IMR-90 (cell line): ENCODE results near the gene NPDC1. TPM values are rescaled to one million over a fixed set of nuclear protein-coding genes. Genes with fewer than 3 reads are reported as not detected.

Experiments used
- ATAC-seq: fragments of 200-7000 bp; cut with Tn5 transposase; 2 replicates; pipeline ENCODE4 v1.9.1; 2020; ENCODE audit warnings: low read depth, mild to moderate bottlenecking, moderate library complexity
- BruUV-seq: library from RNA; stranded (reverse); fragments of 400-500 nt; replicated peaks from 2 replicates; lab custom pipeline; 2021; lab: Mats Ljungman, UMichigan
- CTCF ChIA-PET: fragments of 300-600 bp; formaldehyde crosslinking; extraction: SDS; loops from one replicate; lab custom pipeline; 2021; ENCODE audit warnings: antibody characterized with exemption; lab: Yijun Ruan, JAX
- POLR2A ChIA-PET: fragments of 300-600 bp; sonication (Branson Sonifier 250); formaldehyde crosslinking; loops from one replicate; lab custom pipeline; 2022; ENCODE audit warnings: antibody characterized with exemption; ENCODE audit not compliant: unreplicated experiment; lab: Charles Lee
- DNase-seq: peaks from one replicate; pipeline ENCODE4 v3.0.0; 2013
- H2AFZ ChIP-seq: replicated peaks from 2 replicates; pipeline ENCODE3; 2013; ENCODE audit warnings: low read length, mild to moderate bottlenecking; ENCODE audit not compliant: poor library complexity
- H2AK5ac ChIP-seq: 2 replicates; pipeline ENCODE4 v1.6.1; 2013; ENCODE audit warnings: low read depth, low read length, inconsistent platforms
- H2AK9ac ChIP-seq: replicated peaks from 2 replicates; pipeline ENCODE3; 2013; ENCODE audit warnings: mild to moderate bottlenecking, low read depth, low read length, moderate library complexity; ENCODE audit not compliant: poor library complexity
- H2BK120ac ChIP-seq: 2 replicates; pipeline ENCODE4 v1.6.1; 2013; ENCODE audit warnings: low read depth, low read length, inconsistent platforms
- H2BK15ac ChIP-seq: 3 replicates; pipeline ENCODE4 v1.6.1; 2013; ENCODE audit warnings: low read depth, low read length, inconsistent platforms
- H2BK20ac ChIP-seq: 2 replicates; pipeline ENCODE4 v1.6.1; 2013; ENCODE audit warnings: low read depth, mild to moderate bottlenecking, inconsistent platforms, low read length, moderate library complexity
- H2BK5ac ChIP-seq: 2 replicates; pipeline ENCODE4 v1.6.1; 2013; ENCODE audit warnings: mild to moderate bottlenecking, low read depth, low read length, inconsistent platforms; ENCODE audit not compliant: poor library complexity, severe bottlenecking
- H3K14ac ChIP-seq: replicated peaks from 2 replicates; pipeline ENCODE4 v1.6.1; 2013; ENCODE audit warnings: low read depth, low read length, inconsistent platforms
- H3K18ac ChIP-seq: 2 replicates; pipeline ENCODE4 v1.6.1; 2013; ENCODE audit warnings: low read depth, low read length, control low read depth
- H3K23ac ChIP-seq: 2 replicates; pipeline ENCODE4 v1.6.1; 2013; ENCODE audit warnings: low read depth, low read length, inconsistent platforms
- H3K27ac ChIP-seq: 2 replicates; pipeline ENCODE4 v1.5.1; 2013; ENCODE audit warnings: mild to moderate bottlenecking, control low read depth, low read length; ENCODE audit not compliant: insufficient read depth
- H3K27me3 ChIP-seq: 2 replicates; pipeline ENCODE4 v1.6.1; 2013; ENCODE audit warnings: low read length; ENCODE audit not compliant: control insufficient read depth, insufficient read depth
- H3K36me3 ChIP-seq: 2 replicates; pipeline ENCODE4 v1.6.1; 2013; ENCODE audit warnings: low read length, mixed read lengths; ENCODE audit not compliant: control insufficient read depth, insufficient read depth
- H3K4ac ChIP-seq: 2 replicates; pipeline ENCODE4 v1.6.1; 2013; ENCODE audit warnings: low read depth, low read length, inconsistent platforms
- H3K4me1 ChIP-seq: 2 replicates; pipeline ENCODE4 v1.6.1; 2013; ENCODE audit warnings: low read length, mixed read lengths; ENCODE audit not compliant: control insufficient read depth, insufficient read depth
- H3K4me2 ChIP-seq: 2 replicates; pipeline ENCODE4 v1.6.1; 2013; ENCODE audit warnings: low read depth, mild to moderate bottlenecking, control low read depth, low read length, moderate library complexity
- H3K4me3 ChIP-seq: 2 replicates; pipeline ENCODE4 v1.5.1; 2013; ENCODE audit warnings: low read depth, mild to moderate bottlenecking, control low read depth, low read length, moderate library complexity; ENCODE audit not compliant: insufficient read depth
- H3K56ac ChIP-seq: 2 replicates; pipeline ENCODE4 v1.6.1; 2013; ENCODE audit warnings: low read length, inconsistent platforms; ENCODE audit not compliant: insufficient read depth; ENCODE audit errors: extremely low read depth
- H3K79me1 ChIP-seq, 2 experiments: 2 replicates each; pipeline ENCODE4 v1.6.1; 2013; ENCODE audit warnings: low read length in 2 of 2, inconsistent platforms in 1 of 2, low read depth in 1 of 2
- H3K9ac ChIP-seq: 2 replicates; pipeline ENCODE4 v1.6.1; 2013; ENCODE audit warnings: low read depth, low read length, control low read depth
- H3K9me1 ChIP-seq: 2 replicates; pipeline ENCODE4 v1.6.1; 2013; ENCODE audit warnings: low read length, inconsistent platforms; ENCODE audit not compliant: insufficient read depth
- H3K9me3 ChIP-seq: 2 replicates; pipeline ENCODE4 v1.6.1; 2013; ENCODE audit warnings: low read length; ENCODE audit not compliant: control insufficient read depth, insufficient read depth
- H4K20me1 ChIP-seq: 2 replicates; pipeline ENCODE4 v1.6.1; 2013; ENCODE audit warnings: low read length, inconsistent platforms; ENCODE audit not compliant: insufficient read depth
- H4K5ac ChIP-seq: 2 replicates; pipeline ENCODE4 v1.6.1; 2013; ENCODE audit warnings: mild to moderate bottlenecking, low read depth, low read length, control low read depth
- H4K8ac ChIP-seq, 2 experiments: 2 replicates each; pipeline ENCODE4 v1.6.1; 2013; ENCODE audit warnings: low read depth in 2 of 2, low read length in 2 of 2, control low read depth in 1 of 2, inconsistent platforms in 1 of 2
- H4K91ac ChIP-seq: 2 replicates; pipeline ENCODE4 v1.6.1; 2013; ENCODE audit warnings: low read depth, low read length, inconsistent platforms; ENCODE audit not compliant: insufficient read depth
- BHLHE40 ChIP-seq: fragments of 150-350 bp; IDR thresholded peaks from 2 replicates; pipeline ENCODE4 v1.6.1; 2016; ENCODE audit warnings: mild to moderate bottlenecking, low read depth, low read length
- CEBPB ChIP-seq: IDR thresholded peaks from 2 replicates; pipeline ENCODE4 v1.6.1; 2012; ENCODE audit warnings: low read depth, low read length, improper control_type of control experiment
- MAFK ChIP-seq: IDR thresholded peaks from 2 replicates; pipeline ENCODE4 v1.6.1; 2012; ENCODE audit warnings: low read depth, low read length, improper control_type of control experiment
- MXI1 ChIP-seq: IDR thresholded peaks from 2 replicates; pipeline ENCODE4 v1.6.1; 2012; ENCODE audit warnings: low read depth, mild to moderate bottlenecking, low read length, moderate library complexity, borderline replicate concordance
- NFE2L2 ChIP-seq: fragments of 150-350 bp; IDR thresholded peaks from 2 replicates; pipeline ENCODE4 v1.6.1; 2016; ENCODE audit warnings: low read depth, mild to moderate bottlenecking, low read length
- RAD21 ChIP-seq: IDR thresholded peaks from 2 replicates; pipeline ENCODE4 v1.6.1; 2012; ENCODE audit warnings: low read length, improper control_type of control experiment
- RCOR1 ChIP-seq: IDR thresholded peaks from 2 replicates; pipeline ENCODE4 v1.6.1; 2012; ENCODE audit warnings: mild to moderate bottlenecking, low read length, improper control_type of control experiment; ENCODE audit not compliant: insufficient replicate concordance
- RFX5 ChIP-seq: IDR thresholded peaks from 2 replicates; pipeline ENCODE4 v1.8.0; 2012; ENCODE audit warnings: low read depth, mild to moderate bottlenecking, low read length, moderate library complexity
- SMC3 ChIP-seq: fragments of 150-350 bp; IDR thresholded peaks from 2 replicates; pipeline ENCODE4 v1.6.1; 2016; ENCODE audit warnings: low read depth, mild to moderate bottlenecking, antibody characterized with exemption, low read length, moderate library complexity
- USF2 ChIP-seq: fragments of 150-350 bp; IDR thresholded peaks from 2 replicates; pipeline ENCODE4 v1.6.1; 2017; ENCODE audit warnings: mild to moderate bottlenecking, antibody characterized with exemption, low read length, low read depth
- WGBS, 2 experiments: methylation state at CpG; one replicate each; pipeline versions ENCODE4 v1.1.5 to v1.1.7; 2013; ENCODE audit warnings: missing lambda C conversion rate in 2 of 2; ENCODE audit not compliant: insufficient read length in 1 of 2; ENCODE audit errors: extremely low coverage in 2 of 2; 5-methylcytosine and 5-hydroxymethylcytosine counted together
- dilution Hi-C: fragments of 300-500 bp; cut with HindIII; formaldehyde crosslinking; loops from one replicate; pipeline ENCODE4 v1.14.3; 2018; ENCODE audit warnings: low sequenced_read_pairs; ENCODE audit not compliant: unreplicated experiment
- in situ Hi-C: fragments of 300-500 bp; cut with MboI; formaldehyde crosslinking; loops from 3 replicates; pipeline ENCODE4 v1.14.3; 2019; ENCODE audit warnings: low sequenced_read_pairs, inconsistent platforms, mixed read lengths
- intact Hi-C: fragments of 100-400 bp; cut with micrococcal nuclease; formaldehyde crosslinking; loops from 2 replicates; pipeline ENCODE4 v1.10.0; 2022
- polyA plus RNA-seq, 3 experiments: library from polyadenylated mRNA; depleted of rRNA; stranded (reverse); fragments of >200 nt; gene quantifications; 2 replicates each; pipeline ENCODE4 v1.2.3, GENCODE V29; 2012; ENCODE audit warnings: low replicate concordance in 1 of 3
- total RNA-seq: library from RNA; depleted of rRNA; stranded (reverse); fragments of >200 nt; gene quantifications from 2 replicates; pipeline ENCODE4 v1.2.3, GENCODE V29; 2012
- TF ChIP-seq, protein P1 (sequence below): fragments of 150-350 bp; IDR thresholded peaks from 2 replicates; pipeline ENCODE4 v1.6.1; 2016; ENCODE audit warnings: low read depth, mild to moderate bottlenecking, low read length, moderate library complexity, borderline replicate concordance

Gene NPDC1
- total and polyA plus RNA-seq, 2 of the 4 experiments (the other 2 are of a cell fraction): 2.7 to 58.1 TPM

GRCh38 chr9:137014776-137015539, 31.0 kb downstream of the NPDC1 start:
- Histone ChIP-seq H3K27ac (no peak overlapping the region), H3K27me3 (no peaks in the 10 kb centered on the region), H2AFZ (no peak overlapping the region), H3K36me3 (peaks cover 44% of the 10 kb centered on the region), H2BK120ac (no peak overlapping the region), H2AK5ac (no peak overlapping the region), H2AK9ac (no peak overlapping the region), H3K4me1 (no peaks in the 10 kb centered on the region), H4K5ac (no peak overlapping the region), H3K4me2 (no peak overlapping the region), H3K14ac (no peak overlapping the region), H3K23ac (no peak overlapping the region), H3K9ac (no peak overlapping the region), H3K9me1 (no peaks in the 10 kb centered on the region), H2BK5ac (no peak overlapping the region), H3K79me1 (no peaks in the 10 kb centered on the region), H4K91ac (no peak overlapping the region), H2BK15ac (no peak overlapping the region), H3K4ac (no peak overlapping the region), H3K4me3 (no peak overlapping the region), H4K20me1 (no peaks in the 10 kb centered on the region), H2BK20ac (no peak overlapping the region), H3K9me3 (no peaks in the 10 kb centered on the region), H3K18ac (no peak overlapping the region), H4K8ac (no peak overlapping the region), H3K56ac (no peak overlapping the region)
- ChIA-PET CTCF (no interaction called here), POLR2A (no interaction called here)
- in situ Hi-C loops (no loop called here), intact Hi-C loops (no loop called here), dilution Hi-C loops (no loop called here)
- DNase-seq: no peak
- no peak for TF ChIP-seq BHLHE40
- no peak for TF ChIP-seq CEBPB
- TF ChIP-seq MXI1: no peak
- TF ChIP-seq RFX5: no peak
- no peak for TF ChIP-seq RCOR1
- no peak for TF ChIP-seq MAFK
- TF ChIP-seq SMC3: no peak
- no peak for TF ChIP-seq USF2
- TF ChIP-seq RAD21: no peak
- TF ChIP-seq, protein P1, sequence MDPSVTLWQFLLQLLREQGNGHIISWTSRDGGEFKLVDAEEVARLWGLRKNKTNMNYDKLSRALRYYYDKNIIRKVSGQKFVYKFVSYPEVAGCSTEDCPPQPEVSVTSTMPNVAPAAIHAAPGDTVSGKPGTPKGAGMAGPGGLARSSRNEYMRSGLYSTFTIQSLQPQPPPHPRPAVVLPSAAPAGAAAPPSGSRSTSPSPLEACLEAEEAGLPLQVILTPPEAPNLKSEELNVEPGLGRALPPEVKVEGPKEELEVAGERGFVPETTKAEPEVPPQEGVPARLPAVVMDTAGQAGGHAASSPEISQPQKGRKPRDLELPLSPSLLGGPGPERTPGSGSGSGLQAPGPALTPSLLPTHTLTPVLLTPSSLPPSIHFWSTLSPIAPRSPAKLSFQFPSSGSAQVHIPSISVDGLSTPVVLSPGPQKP: no peak
- no peak for TF ChIP-seq NFE2L2
- 98% methylated on average over 8 of the region's 36 CpGs; no CpG with 5 or more reads in 1 of the 2 experiments for WGBS, 2 experiments
- BruUV-seq: no TSS peak
- ATAC-seq: no peak
